ENCODE results near the gene AVPR2. TPM values are rescaled to one million over a fixed set of nuclear protein-coding genes. Genes with fewer than 3 reads are reported as not detected.

Gene AVPR2
- total and polyA plus RNA-seq, 9 of the 15 experiments (the other 6 are each of a cell fraction or from before 2014, with no cell fraction given), result not detected

GRCh38 chrX:153925739-153926551 is 21.5 kb downstream of the AVPR2 start, which contains the start of gene ARHGAP4 (continued):
- no peak for TF ChIP-seq SNAPC5 (CRISPR knock-in tag; IDR thresholded peaks at IDR 0.05)
- TF ChIP-seq POLR2B (IDR thresholded peaks at IDR 0.05; ENCODE audit: low read depth, partially characterized antibody), result peak; percentile 63
- no peak for TF ChIP-seq TGIF2 (CRISPR knock-in tag; IDR thresholded peaks at IDR 0.05)
- TF ChIP-seq ZFP36 (IDR thresholded peaks at IDR 0.05; ENCODE audit: low read depth, low read length, partially characterized antibody), result no peak
- TF ChIP-seq POLR2AphosphoS5 (IDR thresholded peaks at IDR 0.05; ENCODE audit: control insufficient read depth, insufficient read depth, low read depth, low read length), result peak; percentile 99
- TF ChIP-seq HOMEZ (CRISPR knock-in tag; IDR thresholded peaks at IDR 0.05), result no peak
- TF ChIP-seq MXD1 (CRISPR knock-in tag; IDR thresholded peaks at IDR 0.05; ENCODE audit: borderline replicate concordance, poor library complexity, severe bottlenecking), result no peak
- TF ChIP-seq NR4A1 (CRISPR knock-in tag; IDR thresholded peaks at IDR 0.05), result 0 out of 2 replicates have a peak, but pooled peaks have one; percentile 56
- peak; percentile 44; the same call in 1 of the 2 replicates for TF ChIP-seq NR4A1 (tag; IDR thresholded peaks at IDR 0.05)
- peak; percentile 24 for TF ChIP-seq TAF9B (IDR thresholded peaks at IDR 0.05; ENCODE audit: partially characterized antibody)
- TF ChIP-seq SMARCE1 (IDR thresholded peaks at IDR 0.05), result 0 out of 2 replicates have a peak, but pooled peaks have one; percentile 12
- no peak for TF ChIP-seq RBM17 (IDR thresholded peaks at IDR 0.05; ENCODE audit: borderline replicate concordance, low read depth, low read length)
- TF ChIP-seq E2F1 (CRISPR knock-in tag; IDR thresholded peaks at IDR 0.05), result 0 out of 2 replicates have a peak, but pooled peaks have one; percentile 26
- TF ChIP-seq PPARD (CRISPR knock-in tag; IDR thresholded peaks at IDR 0.05), result no peak
- TF ChIP-seq ESRRA (IDR thresholded peaks at IDR 0.05; ENCODE audit: borderline replicate concordance, low read depth), result 0 out of 2 replicates have a peak, but pooled peaks have one; percentile 39
- no peak for TF ChIP-seq CHAMP1 (IDR thresholded peaks at IDR 0.05)
- TF ChIP-seq CBX3 (IDR thresholded peaks at IDR 0.05; ENCODE audit: borderline replicate concordance in 1 of 2, low read length in 2 of 2), result peak in 1 of 2 experiments; percentile 28; a peak in 1 of 3 replicates
- no peak for TF ChIP-seq THRA (IDR thresholded peaks at IDR 0.05)
- no peak for TF ChIP-seq ZNF184 (CRISPR knock-in tag; IDR thresholded peaks at IDR 0.05)

All from K562 (cell line).